K562 (cell line): ENCODE measurements around the gene TRMT1. TPM values are rescaled to one million over a fixed set of nuclear protein-coding genes. Genes with fewer than 3 reads are reported as not detected.

Source experiments
- EP400 ChIP-seq: fragments of 450-650 bp; IDR thresholded peaks from 2 replicates; pipeline ENCODE4 v1.6.1; 2017; ENCODE audit warnings: antibody characterized with exemption, mild to moderate bottlenecking, moderate library complexity
- KDM2B ChIP-seq: fragments of 250-450 bp; sonication (Bioruptor Pico); IDR thresholded peaks from 2 replicates; pipeline ENCODE4 v1.8.0; 2021; ENCODE audit warnings: mild to moderate bottlenecking, moderate library complexity
- KDM4B ChIP-seq, 2 experiments: fragments of 450-650 bp in 1 of 2; sonication (generic) in 1 of 2; IDR thresholded peaks; 2 replicates each; pipeline ENCODE4 v1.6.1; 2016 to 2017; ENCODE audit warnings: borderline replicate concordance in 2 of 2, antibody characterized with exemption in 1 of 2, low read depth in 1 of 2, mild to moderate bottlenecking in 1 of 2
- MED1 ChIP-seq: sonication (generic); formaldehyde crosslinking; IDR thresholded peaks from 2 replicates; pipeline ENCODE4 v1.8.1; 2023; ENCODE audit warnings: missing genetic modification reagents, borderline replicate concordance
- NFIX ChIP-seq: fragments of 250-450 bp; sonication (Bioruptor Pico); IDR thresholded peaks from 2 replicates; pipeline ENCODE4 v1.4.0; 2020; ENCODE audit warnings: low read depth, mild to moderate bottlenecking, moderate library complexity
- NONO ChIP-seq, 2 experiments: fragments of 200-400 bp in 1 of 2; fragments of 450-650 bp in 1 of 2; formaldehyde crosslinking in 1 of 2; IDR thresholded peaks; 2 replicates each; pipeline ENCODE4 v1.6.1; 2017; ENCODE audit warnings: low read depth in 2 of 2, mild to moderate bottlenecking in 2 of 2, moderate library complexity in 2 of 2, low read length in 1 of 2
- RAD21 ChIP-seq, 2 experiments: fragments of 250-450 bp in 1 of 2; fragments of 450-650 bp in 1 of 2; sonication (Bioruptor Pico) in 1 of 2; formaldehyde crosslinking in 1 of 2; IDR thresholded peaks in 1 of 2; conservative IDR thresholded peaks in 1 of 2; 2 replicates each; pipeline versions ENCODE4 v1.4.0 to v1.8.0; 2020 to 2022; ENCODE audit warnings: mild to moderate bottlenecking in 2 of 2, moderate library complexity in 1 of 2
- SAFB2 ChIP-seq: fragments of 200-400 bp; formaldehyde crosslinking; IDR thresholded peaks from 2 replicates; pipeline ENCODE4 v1.6.1; 2018; ENCODE audit warnings: borderline replicate concordance, low read length, low read depth, moderate library complexity; ENCODE audit not compliant: severe bottlenecking
- SRSF7 ChIP-seq: fragments of 200-400 bp; formaldehyde crosslinking; optimal IDR thresholded peaks from 2 replicates; pipeline ENCODE3; 2017; ENCODE audit warnings: mild to moderate bottlenecking, low read depth, low read length
- TAL1 ChIP-seq: fragments of 450-650 bp; IDR thresholded peaks from 2 replicates; pipeline ENCODE4 v1.6.1; 2016; ENCODE audit warnings: mild to moderate bottlenecking
- TEAD1 ChIP-seq, 2 experiments: fragments of 450-650 bp in 1 of 2; sonication (generic) in 1 of 2; formaldehyde crosslinking; IDR thresholded peaks; 2 replicates each; pipeline versions ENCODE4 v1.4.0 to v1.8.0; 2020 to 2022; ENCODE audit warnings: mild to moderate bottlenecking in 2 of 2, missing genetic modification reagents in 1 of 2
- VEZF1 ChIP-seq: fragments of 200-800 bp; sonication (Bioruptor generic); IDR thresholded peaks from 2 replicates; pipeline ENCODE4 v1.6.1; 2017; ENCODE audit warnings: missing genetic modification characterization, missing compliant biosample characterization
- ZBED1 ChIP-seq: IDR thresholded peaks from 2 replicates; pipeline ENCODE4 v1.6.1; 2014
- ZC3H11A ChIP-seq: IDR thresholded peaks from 2 replicates; pipeline ENCODE4 v1.6.1; 2012; ENCODE audit warnings: low read depth, low read length, improper control_type of control experiment
- ZNF239 ChIP-seq: fragments of 250-450 bp; sonication (Bioruptor Pico); IDR thresholded peaks from 2 replicates; pipeline ENCODE4 v1.4.0; 2020; ENCODE audit warnings: mild to moderate bottlenecking
- ZNF740 ChIP-seq, 3 experiments: fragments of 200-800 bp in 1 of 3; sonication (Bioruptor generic) in 1 of 3; sonication (generic) in 1 of 3; formaldehyde crosslinking in 1 of 3; IDR thresholded peaks; 2 replicates each; pipeline versions ENCODE4 v1.6.1 to v1.8.0; 2016 to 2022; ENCODE audit warnings: mild to moderate bottlenecking in 2 of 3, missing compliant biosample characterization in 2 of 3, missing genetic modification characterization in 2 of 3, missing genetic modification reagents in 1 of 3
- ZNF785 ChIP-seq: fragments of 250-450 bp; sonication (Bioruptor Pico); IDR thresholded peaks from 2 replicates; pipeline ENCODE4 v1.4.0; 2020; ENCODE audit warnings: mild to moderate bottlenecking
- polyA plus RNA-seq, 8 experiments: library from polyadenylated mRNA; depleted of rRNA in 4 of 8; stranded (reverse) in 5 of 8; unstranded in 3 of 8; fragments of >200 nt; fragmentation: Nextera tagmentation in 2 of 8; fragmentation: Illumina TruSeq in 1 of 8; extraction: Ambion mirVana in 2 of 8; extraction: Trizol in 1 of 8; gene quantifications; 2 replicates each; pipeline versions ENCODE4 v1.2.1 to v1.2.3, GENCODE V29; 2011 to 2014; ENCODE audit warnings: inconsistent platforms in 1 of 8, missing spikeins in 1 of 8
- total RNA-seq, 7 experiments: library from RNA; depleted of rRNA in 6 of 7; stranded (reverse); fragments of >200 nt in 6 of 7; fragmentation: Illumina TruSeq in 2 of 7; extraction: Trizol in 2 of 7; gene quantifications; 2 replicates each; pipeline versions ENCODE4 v1.2.1 to v1.2.3, GENCODE V29; 2011 to 2021; ENCODE audit warnings: low replicate concordance in 1 of 7
- TF ChIP-seq, protein P1 (sequence below): IDR thresholded peaks from 2 replicates; pipeline ENCODE4 v1.6.1; 2011; ENCODE audit warnings: borderline replicate concordance, low read depth, mild to moderate bottlenecking, moderate library complexity, low read length; ENCODE audit not compliant: insufficient read depth, poor library complexity, severe bottlenecking

Gene TRMT1
- total and polyA plus RNA-seq, 9 of the 15 experiments (the other 6 are each of a cell fraction or from before 2014, with no cell fraction given) = 5.8 to 158 (median 54.3) TPM

GRCh38 chr19:13069415-13070359 is 46.9 kb downstream of the TRMT1 start (continued):
- TF ChIP-seq ZNF740 (CRISPR knock-in tag; IDR thresholded peaks at IDR 0.05) = no peak
- no peak for TF ChIP-seq ZNF740 (tag; IDR thresholded peaks at IDR 0.05)
- TF ChIP-seq KDM2B (CRISPR knock-in tag) = 0 out of 2 replicates have a peak, but pooled peaks have one; percentile 59
- no peak for TF ChIP-seq RAD21 (CRISPR knock-in tag; conservative IDR thresholded peaks at IDR 0.05 in 1 of 2, IDR thresholded peaks at IDR 0.05 in 1 of 2)
- TF ChIP-seq EP400 = peak; percentile 83
- no peak for TF ChIP-seq SRSF7
- no peak for TF ChIP-seq ZC3H11A
- TF ChIP-seq TEAD1 (CRISPR knock-in tag; IDR thresholded peaks at IDR 0.05) = peak in 1 of 2 experiments; percentile 73; a peak in 1 of 4 replicates
- no peak; the same call in 1 of the 2 replicates for TF ChIP-seq ZNF239
- TF ChIP-seq VEZF1 (CRISPR knock-in tag) = peak; percentile 95
- TF ChIP-seq ZNF785 (CRISPR knock-in tag) = no peak
- TF ChIP-seq KDM4B (IDR thresholded peaks at IDR 0.05; ENCODE audit: borderline replicate concordance in 2 of 2, low read depth in 1 of 2) = 0 out of 4 replicates have a peak, but pooled peaks of 1 of the 2 experiments have one; percentile 16
- no peak for TF ChIP-seq NFIX (CRISPR knock-in tag)
- TF ChIP-seq TAL1 = peak; percentile 99
- TF ChIP-seq SAFB2 = no peak
- TF ChIP-seq NONO (IDR thresholded peaks at IDR 0.05; ENCODE audit: low read depth in 2 of 2, low read length in 1 of 2) = peak in 1 of 2 experiments; percentile 86; a peak in 1 of 4 replicates
- TF ChIP-seq ZBED1 = peak; percentile 92; the same call in 1 of the 2 replicates
- TF ChIP-seq MED1 (CRISPR knock-in tag) = no peak
- TF ChIP-seq, protein P1, sequence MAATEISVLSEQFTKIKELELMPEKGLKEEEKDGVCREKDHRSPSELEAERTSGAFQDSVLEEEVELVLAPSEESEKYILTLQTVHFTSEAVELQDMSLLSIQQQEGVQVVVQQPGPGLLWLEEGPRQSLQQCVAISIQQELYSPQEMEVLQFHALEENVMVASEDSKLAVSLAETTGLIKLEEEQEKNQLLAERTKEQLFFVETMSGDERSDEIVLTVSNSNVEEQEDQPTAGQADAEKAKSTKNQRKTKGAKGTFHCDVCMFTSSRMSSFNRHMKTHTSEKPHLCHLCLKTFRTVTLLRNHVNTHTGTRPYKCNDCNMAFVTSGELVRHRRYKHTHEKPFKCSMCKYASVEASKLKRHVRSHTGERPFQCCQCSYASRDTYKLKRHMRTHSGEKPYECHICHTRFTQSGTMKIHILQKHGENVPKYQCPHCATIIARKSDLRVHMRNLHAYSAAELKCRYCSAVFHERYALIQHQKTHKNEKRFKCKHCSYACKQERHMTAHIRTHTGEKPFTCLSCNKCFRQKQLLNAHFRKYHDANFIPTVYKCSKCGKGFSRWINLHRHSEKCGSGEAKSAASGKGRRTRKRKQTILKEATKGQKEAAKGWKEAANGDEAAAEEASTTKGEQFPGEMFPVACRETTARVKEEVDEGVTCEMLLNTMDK = no peak
